Hippocampal formation (tissue), 2 donors: ENCODE results near the gene NOX5.
A peak's percentile ranks its signal among the peaks of the same experiment; 100 is the strongest.
"Not testable (repeated sequence)": the region's sequence is repeated elsewhere in the genome, so short reads cannot be mapped to it uniquely, and the experiment has no call there.

Experiments
- DNase-seq, 2 donors: peaks; one replicate each; lab custom pipeline; 2025; lab: John Stamatoyannopoulos, UW

NOX5 gene

GRCh38 chr15:69014454-69014853, at the start of gene NOX5:
TSS of gene NOX5 (plus strand) at chr15:69014695. CDS start at chr15:69014736, 41 bp downstream.
- no peak for DNase-seq

GRCh38 chr15:68966996-68967395, 47.5 kb upstream of the NOX5 start:
- DNase-seq = no peak

GRCh38 chr15:68967948-68968347, 46.5 kb upstream of the NOX5 start:
- DNase-seq = no peak

- no peak for DNase-seq
Measured at GRCh38 chr15:68969298-68969697, 45.2 kb upstream of the NOX5 start.

- DNase-seq = no peak
Measured at GRCh38 chr15:68972201-68973065, 42.1 kb upstream of the NOX5 start.

GRCh38 chr15:68975651-68976160, 38.8 kb upstream of the NOX5 start:
- DNase-seq = not testable (repeated sequence)

GRCh38 chr15:68977426-68977825, 37.1 kb upstream of the NOX5 start:
- not testable (repeated sequence) for DNase-seq

GRCh38 chr15:68979006-68979405, 35.5 kb upstream of the NOX5 start:
- peak in 1 of 2 donors; percentile 23 for DNase-seq

- DNase-seq = no peak
Measured at GRCh38 chr15:68979816-68980215, 34.7 kb upstream of the NOX5 start.

- no peak for DNase-seq
Measured at GRCh38 chr15:68980786-68981185, 33.7 kb upstream of the NOX5 start.

GRCh38 chr15:68981941-68982340, 32.6 kb upstream of the NOX5 start:
- DNase-seq = no peak

- no peak for DNase-seq
Measured at GRCh38 chr15:68982976-68983563, 31.4 kb upstream of the NOX5 start.

GRCh38 chr15:68983961-68984481, 30.5 kb upstream of the NOX5 start:
- DNase-seq = no peak

GRCh38 chr15:68984586-68984985, 29.9 kb upstream of the NOX5 start:
- no peak for DNase-seq

GRCh38 chr15:68985361-68985891, 29.1 kb upstream of the NOX5 start:
- DNase-seq = no peak

- no peak for DNase-seq
Measured at GRCh38 chr15:68986322-68986721, 28.2 kb upstream of the NOX5 start.

- no peak for DNase-seq
Measured at GRCh38 chr15:68987120-68987519, 27.4 kb upstream of the NOX5 start.

GRCh38 chr15:68987676-68988075, 26.8 kb upstream of the NOX5 start:
- DNase-seq = no peak

GRCh38 chr15:68989541-68990230, 24.8 kb upstream of the NOX5 start:
- no peak for DNase-seq

GRCh38 chr15:68990231-68990991, 24.1 kb upstream of the NOX5 start:
- no peak for DNase-seq

GRCh38 chr15:68990992-68991500, 23.4 kb upstream of the NOX5 start:
- no peak for DNase-seq
